Subcutaneous adipose tissue (tissue), 4 donors: ENCODE data around the gene THAP2. TPM values are rescaled to one million over a fixed set of nuclear protein-coding genes. Genes with fewer than 3 reads are reported as not detected.

ENCODE experiments used
- CTCF ChIP-seq: fragments of 450-650 bp; IDR thresholded peaks from one replicate; pipeline ENCODE4 v1.5.1; 2016; ENCODE audit warnings: low read depth, mild to moderate bottlenecking, control low read depth, antibody characterized with exemption, moderate library complexity
- total RNA-seq, 4 donors: library from RNA; depleted of rRNA; stranded (reverse); fragments of >200 nt; gene quantifications; one replicate each; pipeline ENCODE4 v1.1.0, GENCODE V29; 2016

Gene THAP2
- total RNA-seq, 4 donors from 2014 or later: 1.5 to 3.9 (median 2.2) TPM

GRCh38 chr12:71661977-71662530 is 2.0 kb upstream of the THAP2 start:
- TF ChIP-seq CTCF: no peak

DNA sequence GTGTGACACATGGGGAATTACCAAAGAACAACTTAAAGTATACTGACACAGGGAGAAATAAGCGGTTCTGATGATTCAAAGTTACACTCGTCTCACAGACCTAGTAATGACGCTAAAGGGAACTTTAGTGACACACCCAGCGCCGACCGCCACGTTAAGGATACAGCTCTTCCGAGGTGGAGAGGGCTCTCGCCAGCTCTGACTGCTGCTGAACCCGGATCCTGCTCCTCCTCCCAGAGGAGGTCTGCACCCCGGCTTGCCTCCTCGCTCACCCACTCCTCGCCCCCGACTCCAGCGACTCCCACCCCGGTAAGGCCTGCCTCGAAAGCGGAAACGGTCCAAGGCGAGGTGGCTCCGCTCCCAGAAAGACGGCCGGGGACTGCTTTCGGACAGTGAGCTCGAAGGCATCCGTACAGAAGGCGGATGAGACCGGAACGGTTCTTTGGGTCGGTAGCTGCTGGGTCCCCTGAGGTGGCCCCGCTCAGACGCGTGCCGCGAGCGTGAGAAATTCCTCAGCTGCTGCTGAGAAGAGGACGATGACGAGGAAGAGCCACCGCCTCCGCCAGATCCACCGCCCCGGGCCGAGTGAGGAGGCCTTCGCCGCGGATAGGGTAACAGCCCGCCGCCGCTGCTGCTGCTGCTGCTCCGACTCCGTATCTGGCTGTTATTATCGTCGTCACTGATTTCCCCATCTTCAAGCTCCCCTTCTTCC is 1.1 kb upstream of the THAP2 start:
- TF ChIP-seq CTCF: no peak

DNA sequence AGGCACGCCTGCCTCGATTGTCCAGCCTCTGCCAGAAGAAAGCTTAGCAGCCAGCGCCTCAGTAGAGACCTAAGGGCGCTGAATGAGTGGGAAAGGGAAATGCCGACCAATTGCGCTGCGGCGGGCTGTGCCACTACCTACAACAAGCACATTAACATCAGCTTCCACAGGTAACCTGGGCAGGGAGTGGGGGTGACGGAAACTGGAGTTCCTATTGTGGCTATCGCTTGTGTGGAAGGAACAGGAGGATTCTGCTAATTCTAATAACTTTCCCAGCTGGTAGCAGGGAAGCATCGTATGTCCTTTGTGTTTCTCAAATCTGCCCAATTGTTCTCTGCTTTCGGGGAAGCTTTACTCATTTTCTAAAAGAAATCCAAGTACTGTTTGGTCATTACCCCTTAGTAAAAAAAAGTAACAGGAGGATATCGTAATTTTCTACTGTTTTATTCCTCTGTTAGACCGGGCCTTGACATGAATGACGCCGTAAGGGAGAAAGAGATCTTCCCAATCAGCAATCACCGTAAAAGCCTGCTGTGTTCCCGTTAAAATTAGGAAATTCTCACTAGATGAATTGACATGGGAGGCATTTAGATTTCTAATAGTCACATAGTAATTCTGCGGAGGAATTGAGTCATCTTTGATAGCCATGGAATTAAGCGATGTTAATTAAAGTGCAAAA is 449 bp downstream of the THAP2 start:
- no peak for TF ChIP-seq CTCF

- TF ChIP-seq CTCF: no peak
Observed at GRCh38 chr12:71665090-71665463, 976 bp downstream of the THAP2 start.

DNA sequence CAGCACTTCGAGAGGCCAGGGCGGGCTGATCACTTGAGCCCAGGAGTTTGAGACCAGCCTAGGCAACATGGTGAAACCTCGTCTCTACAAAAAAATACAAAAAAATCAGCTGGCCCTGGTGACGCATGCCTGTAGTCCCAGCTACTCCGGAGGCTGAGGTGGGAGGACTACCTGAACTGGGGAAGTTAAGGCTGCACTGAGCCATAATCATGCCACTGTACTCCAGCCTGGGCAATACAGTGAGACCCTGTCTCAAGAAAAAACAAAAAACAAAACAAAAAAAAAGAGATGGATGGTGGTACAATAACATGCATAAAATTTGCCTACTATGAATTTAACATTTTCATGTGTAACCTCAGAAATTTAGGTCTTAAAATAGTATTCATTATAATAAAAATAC is 2.2 kb downstream of the THAP2 start:
- TF ChIP-seq CTCF: no peak

GRCh38 chr12:71671311-71671710 is 7.2 kb downstream of the THAP2 start:
- no peak for TF ChIP-seq CTCF

DNA sequence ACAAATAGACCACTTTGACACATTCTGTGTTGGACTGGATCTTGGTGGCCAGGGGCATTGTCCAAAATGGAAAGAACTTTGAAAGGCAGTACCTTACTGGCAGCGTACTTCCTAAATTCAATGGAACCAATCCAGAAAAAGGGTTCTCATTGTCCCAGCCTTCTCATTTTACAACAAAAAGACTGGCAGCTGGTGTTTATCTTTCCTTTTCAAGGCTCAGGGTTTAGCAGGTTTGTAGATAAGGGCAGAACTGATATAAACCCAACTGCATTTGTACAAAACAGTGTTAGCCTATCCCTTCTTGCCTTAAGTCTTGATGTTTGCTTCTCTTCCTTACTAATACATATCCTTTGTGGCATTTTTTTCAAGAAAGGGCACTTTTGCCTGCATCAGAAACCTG is 7.7 kb downstream of the THAP2 start:
- TF ChIP-seq CTCF: no peak
